ENCODE results near the gene KCNH6. TPM values are rescaled to one million over a fixed set of nuclear protein-coding genes. Genes with fewer than 3 reads are reported as not detected.

Gene KCNH6
- total and polyA plus RNA-seq, 9 of the 15 experiments (the other 6 are each of a cell fraction or from before 2014, with no cell fraction given), result not detected

- FAIRE-seq, result no peak
- ChIA-PET POLR2A (interaction anchor here (1.0 kb wide), 2 partner anchors 8 to 14 kb away, joined by 3 to 4 read pairs; no protein-coding TSS in a partner anchor), CTCF (ENCODE audit: low intra/inter-chr PET ratio) (no interaction called here)
- H3K9ac ChIP-seq (ENCODE audit: insufficient read depth in 1 of 2, low read depth in 2 of 2, low read length in 2 of 2), result no peak overlapping the region
- ATAC-seq, result no peak
- 25% methylated on average over 13 of the region's 13 CpGs for WGBS (ENCODE audit: insufficient coverage, low coverage, missing lambda C conversion rate)
- H3K4me3 ChIP-seq, result no peak overlapping the region
- H3K36me3 ChIP-seq (ENCODE audit: control insufficient read depth, insufficient read depth, low read length), result no peaks in the 10 kb centered on the region
- intact Hi-C loops (cut with micrococcal nuclease) (no loop called here), in situ Hi-C loops (cut with MboI) (no loop called here)
- peaks cover 32 to 64% of the 10 kb centered on the region in 2 experiments; a peak in 4 of 5 replicates for H3K27me3 ChIP-seq (ENCODE audit: control insufficient read depth in 2 of 2, insufficient read depth in 2 of 2, low read length in 2 of 2)
- H3K4me1 ChIP-seq (replicated peaks in 1 of 2; ENCODE audit: control insufficient read depth in 2 of 2, insufficient read depth in 2 of 2, low read length in 2 of 2), result peaks cover 0 to 31% of the 10 kb centered on the region in 2 experiments; a peak in 3 of 5 replicates
- BruUV-seq (replicated peaks), result no TSS peak
- no peak overlapping the region for H2AFZ ChIP-seq (ENCODE audit: low read depth, low read length)
- TF ChIP-seq MTF1 (CRISPR knock-in tag; IDR thresholded peaks at IDR 0.05; ENCODE audit: borderline replicate concordance) (no peak), ZBTB7A (IDR thresholded peaks at IDR 0.05; ENCODE audit: borderline replicate concordance, control insufficient read depth, low read depth, low read length) (peak; percentile 59; the same call in 1 of the 2 replicates)
- no peaks in the 10 kb centered on the region for H3K9me3 ChIP-seq (replicated peaks; ENCODE audit: control insufficient read depth, insufficient read depth, low read depth, low read length)
- no peak for DNase-seq (ENCODE audit: extremely low read depth in 1 of 4, low spot score in 3 of 4)
- H3K27ac ChIP-seq (ENCODE audit: extremely low read depth, low read depth, low read length), result no peak overlapping the region
- H3K79me2 ChIP-seq (ENCODE audit: control insufficient read depth, insufficient read depth, low read length), result no peaks in the 10 kb centered on the region
- H4K20me1 ChIP-seq (replicated peaks; ENCODE audit: control insufficient read depth, insufficient read depth, low read length), result peaks cover 5% of the 10 kb centered on the region; the same call in 1 of the 2 replicates
- peaks cover 3% of the 10 kb centered on the region for H3K9me1 ChIP-seq (ENCODE audit: control insufficient read depth, insufficient read depth, low read length)
- no peak overlapping the region for H3K4me2 ChIP-seq (ENCODE audit: insufficient read depth, low read length)
These were observed 11.8 kb downstream of the KCNH6 start for GRCh38 chr17:63534816-63535455.

- no peak overlapping the region for H3K4me2 ChIP-seq (ENCODE audit: insufficient read depth, low read length)
- no peak overlapping the region for H3K9ac ChIP-seq (ENCODE audit: insufficient read depth in 1 of 2, low read depth in 2 of 2, low read length in 2 of 2)
- no peak for DNase-seq (ENCODE audit: extremely low read depth in 1 of 4, low spot score in 3 of 4)
- H3K36me3 ChIP-seq (ENCODE audit: control insufficient read depth, insufficient read depth, low read length), result no peaks in the 10 kb centered on the region
- H2AFZ ChIP-seq (ENCODE audit: low read depth, low read length), result no peak overlapping the region
- TF ChIP-seq, protein P1, sequence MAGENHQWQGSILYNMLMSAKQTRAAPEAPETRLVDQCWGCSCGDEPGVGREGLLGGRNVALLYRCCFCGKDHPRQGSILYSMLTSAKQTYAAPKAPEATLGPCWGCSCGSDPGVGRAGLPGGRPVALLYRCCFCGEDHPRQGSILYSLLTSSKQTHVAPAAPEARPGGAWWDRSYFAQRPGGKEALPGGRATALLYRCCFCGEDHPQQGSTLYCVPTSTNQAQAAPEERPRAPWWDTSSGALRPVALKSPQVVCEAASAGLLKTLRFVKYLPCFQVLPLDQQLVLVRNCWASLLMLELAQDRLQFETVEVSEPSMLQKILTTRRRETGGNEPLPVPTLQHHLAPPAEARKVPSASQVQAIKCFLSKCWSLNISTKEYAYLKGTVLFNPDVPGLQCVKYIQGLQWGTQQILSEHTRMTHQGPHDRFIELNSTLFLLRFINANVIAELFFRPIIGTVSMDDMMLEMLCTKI (IDR thresholded peaks at IDR 0.05; ENCODE audit: partially characterized antibody), result no peak
- TF ChIP-seq TAF7 (tag; IDR thresholded peaks at IDR 0.05) (no peak), ZBTB33 (CRISPR knock-in tag; IDR thresholded peaks at IDR 0.05) (peak; percentile 72)
- intact Hi-C loops (cut with micrococcal nuclease) (no loop called here), in situ Hi-C loops (cut with MboI) (no loop called here)
- no peak for ATAC-seq
- FAIRE-seq, result no peak
- no TSS peak for BruUV-seq (replicated peaks)
- H3K4me3 ChIP-seq, result no peak overlapping the region
- peaks cover 5% of the 10 kb centered on the region; the same call in 1 of the 2 replicates for H4K20me1 ChIP-seq (replicated peaks; ENCODE audit: control insufficient read depth, insufficient read depth, low read length)
- peaks cover 3% of the 10 kb centered on the region for H3K9me1 ChIP-seq (ENCODE audit: control insufficient read depth, insufficient read depth, low read length)
- no peaks in the 10 kb centered on the region for H3K9me3 ChIP-seq (replicated peaks; ENCODE audit: control insufficient read depth, insufficient read depth, low read depth, low read length)
- no peak overlapping the region for H3K27ac ChIP-seq (ENCODE audit: extremely low read depth, low read depth, low read length)
- no peaks in the 10 kb centered on the region for H3K79me2 ChIP-seq (ENCODE audit: control insufficient read depth, insufficient read depth, low read length)
- peaks cover 32 to 66% of the 10 kb centered on the region in 2 experiments; a peak in 4 of 5 replicates for H3K27me3 ChIP-seq (ENCODE audit: control insufficient read depth in 2 of 2, insufficient read depth in 2 of 2, low read length in 2 of 2)
- ChIA-PET POLR2A (interaction anchor here (1.0 kb wide), 1 partner anchor 14 kb away, joined by 3 read pairs; no protein-coding TSS in a partner anchor), CTCF (ENCODE audit: low intra/inter-chr PET ratio) (no interaction called here)
- H3K4me1 ChIP-seq (replicated peaks in 1 of 2; ENCODE audit: control insufficient read depth in 2 of 2, insufficient read depth in 2 of 2, low read length in 2 of 2), result peaks cover 0 to 24% of the 10 kb centered on the region in 2 experiments; a peak in 2 of 5 replicates
- 37% methylated on average over 23 of the region's 24 CpGs for WGBS (ENCODE audit: insufficient coverage, low coverage, missing lambda C conversion rate)
These were observed 12.5 kb downstream of the KCNH6 start for GRCh38 chr17:63535640-63536039.
